D341Med (cell line): ENCODE results near the gene DIAPH2.

Source experiments
- DNase-seq: peaks from one replicate; pipeline ENCODE4 v3.0.0; 2012; ENCODE audit warnings: low spot score

Gene DIAPH2

GRCh38 chrX:97309487-97310116 lies 625.0 kb downstream of the DIAPH2 start:
- DNase-seq: no peak

- no peak for DNase-seq
These were observed 625.7 kb downstream of the DIAPH2 start for GRCh38 chrX:97310373-97310772.

GRCh38 chrX:97311066-97311778 lies 626.6 kb downstream of the DIAPH2 start:
- DNase-seq: no peak

GRCh38 chrX:97314345-97314744 lies 629.7 kb downstream of the DIAPH2 start:
- DNase-seq: no peak

GRCh38 chrX:97315939-97316338 lies 631.3 kb downstream of the DIAPH2 start:
- DNase-seq: no peak

- no peak for DNase-seq
These were observed 635.7 kb downstream of the DIAPH2 start for GRCh38 chrX:97320305-97320704.

- DNase-seq: no peak
These were observed 637.8 kb downstream of the DIAPH2 start for GRCh38 chrX:97322401-97322800.

GRCh38 chrX:97326456-97326855 lies 641.8 kb downstream of the DIAPH2 start:
- no peak for DNase-seq

GRCh38 chrX:97328853-97329390 lies 644.3 kb downstream of the DIAPH2 start:
- DNase-seq: no peak

GRCh38 chrX:97330151-97330550 lies 645.5 kb downstream of the DIAPH2 start:
- DNase-seq: no peak

- no peak for DNase-seq
These were observed 648.3 kb downstream of the DIAPH2 start for GRCh38 chrX:97332963-97333362.

- no peak for DNase-seq
These were observed 650.2 kb downstream of the DIAPH2 start for GRCh38 chrX:97334850-97335249.

GRCh38 chrX:97344724-97345123 lies 660.1 kb downstream of the DIAPH2 start:
- DNase-seq: no peak

- no peak for DNase-seq
These were observed 674.3 kb downstream of the DIAPH2 start for GRCh38 chrX:97358941-97359340.

- DNase-seq: no peak
These were observed 679.2 kb downstream of the DIAPH2 start for GRCh38 chrX:97363843-97364242.

GRCh38 chrX:97366237-97366636 lies 681.6 kb downstream of the DIAPH2 start:
- DNase-seq: no peak

- DNase-seq: no peak
These were observed 682.5 kb downstream of the DIAPH2 start for GRCh38 chrX:97367125-97367524.

GRCh38 chrX:97369947-97370346 lies 685.3 kb downstream of the DIAPH2 start:
- no peak for DNase-seq

GRCh38 chrX:97372001-97372766 lies 687.5 kb downstream of the DIAPH2 start:
- DNase-seq: no peak

GRCh38 chrX:97374266-97374665 lies 689.6 kb downstream of the DIAPH2 start:
- DNase-seq: no peak

GRCh38 chrX:97380200-97380599 lies 695.6 kb downstream of the DIAPH2 start:
- no peak for DNase-seq

- DNase-seq: no peak
These were observed 700.0 kb downstream of the DIAPH2 start for GRCh38 chrX:97384685-97385084.

- DNase-seq: no peak
These were observed 702.4 kb downstream of the DIAPH2 start for GRCh38 chrX:97387004-97387403.
